Fibroblast of skin of right biceps (primary cell): Measurements from ENCODE around the gene DXO.
A peak's percentile ranks its signal among the peaks of the same experiment; 100 is the strongest.
"Not testable (repeated sequence)": the region's sequence is repeated elsewhere in the genome, so short reads cannot be mapped to it uniquely, and the experiment has no call there.

ENCODE experiments used
- DNase-seq: peaks from one replicate; pipeline ENCODE4 v3.0.0-alpha.2; 2013

The DXO gene

DNA sequence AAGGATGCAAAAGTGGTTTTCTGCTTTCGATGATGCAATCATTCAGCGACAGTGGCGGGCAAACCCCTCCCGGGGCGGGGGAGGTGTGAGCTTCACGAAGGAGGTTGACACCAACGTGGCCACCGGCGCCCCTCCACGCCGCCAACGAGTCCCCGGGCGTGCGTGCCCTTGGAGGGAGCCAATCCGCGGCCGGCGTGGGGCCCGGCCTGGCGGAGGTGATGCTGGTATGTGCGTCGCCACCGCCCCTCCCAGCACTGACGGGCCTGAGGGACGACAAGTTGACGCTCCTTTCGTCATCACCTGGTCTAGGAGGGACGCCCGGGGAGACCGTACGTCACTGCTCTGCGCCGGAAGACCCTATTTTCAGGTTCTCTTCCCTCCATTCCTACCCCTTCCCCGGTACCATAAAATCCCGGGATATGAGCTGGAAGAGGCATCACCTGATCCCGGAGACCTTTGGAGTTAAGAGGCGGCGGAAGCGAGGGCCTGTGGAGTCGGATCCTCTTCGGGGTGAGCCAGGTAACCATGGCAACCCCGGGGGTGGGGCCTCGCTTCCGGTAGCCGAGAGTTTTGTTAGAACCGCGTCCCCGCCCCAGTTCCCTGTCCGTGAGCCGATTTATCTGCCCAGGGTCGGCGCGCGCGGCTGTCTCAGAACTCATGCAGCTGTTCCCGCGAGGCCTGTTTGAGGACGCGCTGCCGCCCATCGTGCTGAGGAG, at the start of gene DXO:
Gene DXO, minus strand, starts transcription at position 146 of the 716 bp plus-strand sequence. CDS start 463 bp downstream, outside the sequence.
- DNase-seq: peak; percentile 99

DNA sequence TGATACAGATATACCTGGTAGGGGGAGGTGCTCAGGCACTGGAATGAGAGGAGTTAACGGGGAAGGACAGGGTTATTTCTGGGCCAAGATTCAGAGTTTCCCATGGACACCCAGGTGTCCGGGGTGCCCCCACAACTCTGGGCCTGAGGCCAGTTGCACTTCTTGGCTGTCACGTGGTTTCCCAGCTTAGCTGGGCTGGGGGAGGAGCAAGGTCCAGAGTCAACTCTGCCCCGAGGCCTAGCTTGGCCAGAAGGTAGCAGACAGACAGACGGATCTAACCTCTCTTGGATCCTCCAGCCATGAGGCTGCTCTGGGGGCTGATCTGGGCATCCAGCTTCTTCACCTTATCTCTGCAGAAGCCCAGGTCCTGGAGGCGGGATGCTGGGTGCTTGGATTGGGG, 42.6 kb upstream of the DXO start, which contains the start of gene C4B:
Gene C4B, plus strand, starts transcription at position 249 of the 400 bp plus-strand sequence. Its CDS starts 51 bp downstream, at position 300.
- DNase-seq: not testable (repeated sequence)

DNA sequence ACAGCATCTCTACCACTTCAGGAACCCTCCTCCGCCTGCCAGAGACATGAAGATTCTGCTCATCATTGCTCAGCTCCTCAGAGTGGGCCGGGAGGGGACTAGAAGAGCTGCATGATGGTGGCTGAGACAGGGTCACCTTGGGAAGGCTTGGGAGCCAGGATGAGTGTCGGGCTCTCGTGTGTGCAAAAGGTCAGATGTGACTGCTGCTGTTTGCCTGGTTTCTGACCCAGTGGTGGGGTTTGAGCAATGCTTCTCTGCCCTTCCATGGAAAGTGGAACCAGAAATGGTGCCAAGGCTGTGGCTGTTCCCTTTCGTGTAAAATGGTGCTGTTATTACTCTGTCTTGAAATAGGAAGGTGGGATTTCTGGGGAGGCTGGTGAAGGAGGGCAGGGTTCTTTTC, 41.8 kb upstream of the DXO start:
- not testable (repeated sequence) for DNase-seq

DNA sequence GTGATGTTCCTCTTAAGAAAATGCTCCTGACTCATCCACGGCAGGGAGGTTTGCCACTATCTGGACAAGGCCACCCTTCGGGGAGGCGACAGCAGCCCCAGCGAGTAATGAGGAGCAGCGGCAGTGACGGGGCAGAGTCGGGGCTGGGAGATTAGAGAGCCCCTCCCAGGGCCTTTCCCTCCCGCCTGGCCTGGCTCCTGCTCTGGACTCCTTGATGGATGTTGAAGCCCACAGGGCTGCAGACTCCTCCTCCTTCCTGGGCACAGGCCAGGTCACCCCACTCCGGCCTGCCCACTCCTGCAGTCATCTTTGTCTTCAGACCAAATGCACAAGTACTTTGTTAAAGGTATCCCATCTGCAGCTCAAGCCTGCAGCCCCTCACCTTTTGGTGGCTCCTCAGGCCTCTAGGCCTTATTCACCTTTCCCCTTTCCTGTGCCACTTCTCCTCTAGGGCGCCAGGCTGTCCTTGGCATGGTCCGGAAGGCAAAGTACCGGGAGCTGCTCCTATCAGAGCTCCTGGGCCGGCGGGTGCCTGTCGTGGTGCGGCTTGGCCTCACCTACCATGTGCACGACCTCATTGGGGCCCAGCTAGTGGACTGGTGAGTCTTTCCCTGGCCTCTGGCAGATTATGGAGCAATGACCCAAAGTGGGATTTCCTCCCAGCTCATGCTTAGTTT, 41.1 kb upstream of the DXO start:
- DNase-seq: not testable (repeated sequence)

DNA sequence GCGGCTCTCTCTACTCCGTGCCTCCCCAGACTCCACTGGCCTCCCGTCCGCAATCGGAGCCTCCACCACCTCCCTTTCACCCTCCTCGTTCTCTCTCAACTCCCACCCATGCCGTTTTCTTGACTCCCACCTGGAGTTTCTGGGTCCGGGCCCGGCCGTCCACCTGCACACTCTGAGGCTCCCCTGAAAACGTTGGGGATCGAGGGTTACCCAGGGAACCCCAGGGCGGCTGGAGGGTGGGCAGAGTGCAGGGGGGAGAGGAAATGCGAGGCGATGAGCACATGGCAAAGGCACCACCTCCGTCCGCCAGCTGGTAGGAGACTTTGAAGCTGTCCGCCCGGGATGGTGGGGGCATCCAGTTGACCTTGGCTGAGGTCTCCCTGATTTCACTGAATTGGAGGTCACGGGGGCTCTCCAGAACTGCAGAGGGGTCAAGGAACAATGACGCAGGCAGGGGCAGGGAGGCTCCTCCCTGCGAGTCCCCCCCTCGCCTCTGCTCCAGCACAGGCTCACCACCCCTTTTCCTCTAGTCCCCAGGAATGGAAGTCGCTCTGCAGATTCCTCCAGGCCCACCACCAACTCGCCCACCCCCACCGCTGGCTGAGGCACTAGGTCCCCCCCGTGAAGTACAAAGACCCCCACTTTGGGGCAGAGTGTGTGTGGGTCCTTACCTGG, 39.1 kb upstream of the DXO start:
- not testable (repeated sequence) for DNase-seq

DNA sequence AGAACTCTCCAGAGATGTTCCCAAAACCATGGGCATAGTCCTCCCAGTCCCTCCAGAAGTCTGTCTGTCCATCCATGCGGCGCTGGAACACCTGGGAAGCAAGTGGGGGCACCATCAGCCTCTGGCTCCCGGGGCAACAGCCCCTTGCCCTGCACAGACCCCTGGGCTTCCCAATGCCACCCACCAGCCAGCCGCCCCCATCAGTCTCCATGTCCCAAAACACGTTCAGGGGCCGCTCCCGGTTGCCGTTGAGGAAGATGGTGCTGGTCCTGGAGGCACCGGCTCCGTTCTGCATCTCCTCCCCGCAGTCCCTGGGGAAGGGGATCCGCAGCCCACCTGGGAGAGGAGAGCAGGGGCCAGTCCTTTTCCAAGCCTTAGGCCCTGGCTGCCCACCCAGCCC, 37.6 kb upstream of the DXO start:
- not testable (repeated sequence) for DNase-seq

DNA sequence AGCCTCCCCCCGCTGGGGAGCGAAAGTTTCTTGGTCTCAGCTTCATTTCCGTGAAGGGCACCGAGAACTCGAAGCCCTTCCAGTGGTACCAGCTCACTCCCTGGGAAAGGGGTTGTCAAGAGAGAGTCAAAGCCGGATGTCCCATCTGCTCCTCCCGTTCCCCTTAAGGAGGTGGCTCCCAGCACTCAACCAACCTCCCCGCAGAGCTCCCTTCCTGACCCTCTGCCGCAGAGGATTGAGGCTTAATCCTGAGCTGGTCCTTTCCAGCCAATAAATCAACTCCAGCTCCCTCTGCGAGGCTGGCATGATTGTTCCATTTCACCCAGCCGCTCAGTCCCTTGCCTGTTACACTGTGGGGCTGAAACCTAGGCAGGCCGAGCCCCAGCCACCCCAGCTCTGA, 36.7 kb upstream of the DXO start:
- not testable (repeated sequence) for DNase-seq

DNA sequence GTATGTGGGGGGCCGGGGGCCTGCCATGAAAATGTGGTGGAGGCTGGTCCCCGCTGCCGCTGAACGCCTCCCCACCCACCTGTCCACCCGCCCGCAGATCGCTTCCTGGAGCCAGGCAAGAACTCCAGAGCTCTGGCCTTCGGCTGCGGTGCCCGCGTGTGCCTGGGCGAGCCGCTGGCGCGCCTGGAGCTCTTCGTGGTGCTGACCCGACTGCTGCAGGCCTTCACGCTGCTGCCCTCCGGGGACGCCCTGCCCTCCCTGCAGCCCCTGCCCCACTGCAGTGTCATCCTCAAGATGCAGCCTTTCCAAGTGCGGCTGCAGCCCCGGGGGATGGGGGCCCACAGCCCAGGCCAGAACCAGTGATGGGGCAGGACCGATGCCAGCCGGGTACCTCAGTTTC, 36.1 kb upstream of the DXO start:
- DNase-seq: not testable (repeated sequence)

DNA sequence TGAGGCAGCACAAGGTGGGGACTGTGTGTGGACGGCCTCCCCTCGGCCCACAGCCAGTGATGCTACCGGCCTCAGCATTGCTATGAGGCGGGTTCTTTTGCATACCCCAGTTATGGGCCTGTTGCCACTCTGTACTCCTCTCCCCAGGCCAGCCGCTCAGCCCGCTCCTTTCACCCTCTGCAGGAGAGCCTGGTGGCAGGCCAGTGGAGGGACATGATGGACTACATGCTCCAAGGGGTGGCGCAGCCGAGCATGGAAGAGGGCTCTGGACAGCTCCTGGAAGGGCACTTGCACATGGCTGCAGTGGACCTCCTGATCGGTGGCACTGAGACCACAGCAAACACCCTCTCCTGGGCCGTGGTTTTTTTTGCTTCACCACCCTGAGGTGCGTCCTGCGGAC, 35.1 kb upstream of the DXO start:
- not testable (repeated sequence) for DNase-seq

DNA sequence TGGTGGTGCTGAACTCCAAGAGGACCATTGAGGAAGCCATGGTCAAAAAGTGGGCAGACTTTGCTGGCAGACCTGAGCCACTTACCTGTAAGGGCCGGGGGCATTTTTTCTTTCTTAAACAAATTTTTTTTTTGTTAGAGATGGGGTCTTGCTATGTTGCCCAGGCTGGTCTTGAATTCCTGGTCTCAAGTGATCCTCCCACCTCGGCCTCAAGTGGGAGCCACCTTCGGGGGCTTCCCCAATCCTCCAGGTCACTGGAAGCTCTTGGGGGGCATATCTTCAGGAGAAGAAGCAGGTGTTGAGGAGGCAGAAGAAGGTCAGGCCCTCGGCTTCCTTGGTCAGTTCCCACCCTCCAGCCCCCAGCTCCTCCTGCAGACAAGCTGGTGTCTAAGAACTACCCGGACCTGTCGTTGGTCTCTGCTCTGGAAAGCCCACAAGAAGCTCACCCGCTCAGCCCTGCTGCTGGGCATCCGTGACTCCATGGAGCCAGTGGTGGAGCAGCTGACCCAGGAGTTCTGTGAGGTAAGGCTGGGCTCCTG, 34.1 kb upstream of the DXO start:
- DNase-seq: not testable (repeated sequence)

DNA sequence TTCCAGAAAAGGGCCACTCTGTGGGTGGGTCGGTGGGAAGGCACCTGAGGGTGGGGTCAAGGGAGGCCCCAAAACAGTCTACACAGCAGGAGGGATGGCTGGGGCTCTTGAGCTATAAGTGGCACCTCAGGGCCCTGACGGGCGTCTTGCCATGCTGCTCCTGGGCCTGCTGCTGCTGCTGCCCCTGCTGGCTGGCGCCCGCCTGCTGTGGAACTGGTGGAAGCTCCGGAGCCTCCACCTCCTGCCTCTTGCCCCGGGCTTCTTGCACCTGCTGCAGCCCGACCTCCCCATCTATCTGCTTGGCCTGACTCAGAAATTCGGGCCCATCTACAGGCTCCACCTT, 33.6 kb upstream of the DXO start:
- DNase-seq: not testable (repeated sequence)

DNA sequence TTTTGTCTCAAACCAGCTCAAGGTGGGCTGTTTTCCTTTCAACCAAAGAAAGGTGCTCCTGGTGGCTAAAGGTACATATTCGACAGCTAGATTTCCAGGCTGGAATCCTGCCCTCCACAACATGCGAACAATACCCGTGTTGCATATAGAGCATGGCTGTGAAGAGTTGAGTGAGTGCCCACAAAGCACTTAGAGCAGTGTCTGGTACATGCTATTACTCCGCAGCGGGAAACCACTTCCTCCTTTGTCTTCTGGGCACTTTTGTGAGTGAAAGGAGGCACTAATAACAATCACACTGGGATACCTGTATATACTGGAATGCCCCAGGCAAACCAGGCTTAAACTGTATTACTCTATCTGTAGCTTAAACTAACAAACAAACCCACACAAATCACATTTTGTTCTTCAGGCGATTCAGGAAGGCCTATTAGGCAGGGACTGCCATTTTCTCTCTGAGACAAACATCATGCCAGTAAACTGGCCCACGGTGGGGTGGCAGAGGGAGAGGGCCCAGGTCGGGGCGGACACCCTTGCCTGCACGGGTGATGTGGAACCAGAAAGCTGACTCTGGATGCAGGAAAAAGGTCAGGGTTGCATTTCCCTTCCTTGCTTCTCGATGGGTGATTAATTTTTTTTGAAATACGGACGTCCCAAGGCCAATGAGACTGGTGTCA, 33.1 kb upstream of the DXO start:
- DNase-seq: not testable (repeated sequence)

DNA sequence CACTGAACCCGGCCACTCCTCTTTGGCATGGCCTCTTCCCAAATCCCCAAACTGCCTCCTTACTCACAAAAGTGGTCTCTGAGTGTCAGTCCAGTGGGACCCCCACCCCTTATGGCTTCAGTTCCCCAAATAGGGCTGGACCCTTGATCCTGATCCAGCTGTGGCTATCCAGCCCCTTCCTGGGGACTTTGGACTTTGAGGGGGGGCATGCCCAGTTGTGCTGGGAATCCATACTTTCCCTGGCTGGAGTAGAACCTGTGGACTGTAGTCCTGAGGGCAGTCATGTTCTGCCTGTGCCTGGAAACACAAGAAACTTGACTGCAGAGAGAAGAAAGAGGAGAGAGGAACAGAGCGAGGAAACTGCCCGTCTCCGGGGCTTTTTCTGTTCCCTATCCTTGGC, 32.5 kb upstream of the DXO start:
- DNase-seq: not testable (repeated sequence)

DNA sequence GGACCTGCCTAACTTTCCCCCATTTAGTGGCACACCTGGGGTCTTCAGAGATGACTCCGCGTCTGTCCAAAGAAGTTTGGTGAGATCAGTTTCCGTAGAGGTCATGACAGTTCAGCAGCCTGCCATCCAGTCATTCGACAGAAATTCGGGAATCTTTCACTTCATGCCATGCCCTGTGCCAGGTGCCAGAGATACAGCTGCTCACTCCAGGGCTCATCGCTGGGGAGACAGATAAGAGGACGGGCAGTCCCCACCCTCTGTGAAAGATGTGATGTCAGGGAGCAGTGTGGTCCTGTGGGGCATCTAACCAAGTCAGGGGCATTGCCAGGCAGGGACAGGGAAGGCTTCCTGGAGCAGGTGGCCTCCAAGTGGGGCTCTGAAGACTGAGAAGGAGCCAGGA, 31.4 kb upstream of the DXO start:
- not testable (repeated sequence) for DNase-seq

DNA sequence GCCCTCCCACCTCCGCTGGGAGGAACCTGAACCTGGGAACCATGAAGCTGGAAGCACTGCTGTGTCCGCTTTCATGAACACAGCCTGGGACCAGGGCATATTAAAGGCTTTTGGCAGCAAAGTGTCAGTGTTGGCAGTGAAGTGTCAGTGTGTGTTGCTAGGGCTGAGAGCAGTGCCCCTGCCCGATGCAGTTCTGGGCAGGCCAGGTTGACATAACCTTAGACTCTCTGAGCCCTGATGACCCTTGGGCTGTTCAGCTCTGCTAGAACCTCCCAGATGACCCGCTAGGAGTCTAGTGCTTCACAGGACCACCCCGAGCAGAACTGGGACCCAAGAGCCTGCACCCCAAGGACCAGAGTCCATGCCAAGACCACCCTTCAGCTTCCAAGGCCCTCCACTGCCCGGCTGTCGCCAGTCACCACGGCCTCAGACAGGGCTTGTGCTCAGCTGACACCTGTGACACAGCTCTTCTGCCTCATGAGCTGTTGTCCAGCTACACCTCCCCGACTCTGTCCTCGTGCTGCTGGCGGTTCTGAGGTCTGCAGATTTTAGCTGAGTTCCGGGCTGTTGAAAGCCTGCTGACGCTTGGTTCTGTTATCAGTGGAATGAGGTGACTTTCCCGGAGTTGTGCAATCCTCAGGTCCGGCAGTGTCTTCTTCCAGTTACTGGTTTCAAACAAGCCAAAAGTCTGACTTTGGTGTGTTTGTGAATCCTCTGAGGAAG, 30.8 kb upstream of the DXO start:
- not testable (repeated sequence) for DNase-seq

DNA sequence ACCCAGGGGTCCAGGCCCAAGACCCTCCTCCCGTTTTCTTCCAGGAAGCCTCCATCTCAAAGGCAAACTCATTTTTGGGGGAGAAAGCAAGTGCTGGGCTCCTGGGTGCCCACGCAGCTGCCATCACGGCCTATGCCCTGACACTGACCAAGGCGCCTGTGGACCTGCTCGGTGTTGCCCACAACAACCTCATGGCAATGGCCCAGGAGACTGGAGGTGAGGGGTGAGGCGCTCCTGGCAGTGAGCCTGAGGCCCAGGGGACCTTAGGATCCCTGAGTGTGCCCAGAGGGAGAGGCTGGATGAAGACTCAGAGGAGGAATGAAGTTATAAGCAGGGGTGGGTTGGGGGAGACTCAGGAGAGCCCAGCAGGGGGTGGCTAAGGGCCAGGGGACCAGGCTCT, 24.4 kb upstream of the DXO start:
- DNase-seq: not testable (repeated sequence)

DNA sequence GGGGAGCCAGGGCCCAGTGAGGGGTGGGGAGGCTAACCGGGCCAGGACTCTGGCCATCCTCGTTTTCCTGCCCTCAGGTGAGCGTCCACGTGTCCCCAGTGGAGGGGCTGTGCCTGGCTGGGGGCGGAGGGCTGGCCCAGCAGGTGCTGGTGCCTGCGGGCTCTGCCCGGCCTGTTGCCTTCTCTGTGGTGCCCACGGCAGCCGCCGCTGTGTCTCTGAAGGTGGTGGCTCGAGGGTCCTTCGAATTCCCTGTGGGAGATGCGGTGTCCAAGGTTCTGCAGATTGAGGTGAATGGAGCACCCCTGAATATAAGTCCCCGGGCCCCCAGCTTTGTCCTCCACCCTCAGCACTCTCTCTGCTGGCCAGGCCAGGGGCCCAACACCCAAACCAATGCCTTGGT, 22.5 kb upstream of the DXO start:
- DNase-seq: not testable (repeated sequence)

DNA sequence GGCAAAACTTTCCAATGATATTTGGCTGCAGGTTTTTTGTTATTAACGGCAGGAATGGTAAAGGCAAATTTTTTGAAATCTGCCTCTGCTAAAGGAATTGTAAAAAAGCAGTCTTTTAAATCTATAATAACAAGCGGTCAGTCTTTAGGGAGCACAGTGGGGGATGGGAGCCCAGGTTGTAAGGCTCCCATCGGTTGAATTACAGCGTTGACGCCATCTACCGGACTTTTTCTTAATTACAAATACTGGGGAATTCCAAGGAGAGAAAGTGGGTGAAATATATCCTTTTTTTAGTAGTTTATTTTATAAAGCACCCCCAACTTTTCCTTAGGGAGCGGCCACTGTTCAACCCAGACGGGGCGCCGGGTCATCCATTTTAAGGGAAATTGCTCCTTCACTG, 17.4 kb upstream of the DXO start:
- not testable (repeated sequence) for DNase-seq

DNA sequence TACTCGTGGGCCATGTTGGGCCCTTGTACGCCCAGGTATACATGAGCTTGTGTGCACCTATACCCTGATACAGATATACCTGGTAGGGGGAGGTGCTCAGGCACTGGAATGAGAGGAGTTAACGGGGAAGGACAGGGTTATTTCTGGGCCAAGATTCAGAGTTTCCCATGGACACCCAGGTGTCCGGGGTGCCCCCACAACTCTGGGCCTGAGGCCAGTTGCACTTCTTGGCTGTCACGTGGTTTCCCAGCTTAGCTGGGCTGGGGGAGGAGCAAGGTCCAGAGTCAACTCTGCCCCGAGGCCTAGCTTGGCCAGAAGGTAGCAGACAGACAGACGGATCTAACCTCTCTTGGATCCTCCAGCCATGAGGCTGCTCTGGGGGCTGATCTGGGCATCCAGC, 9.8 kb upstream of the DXO start, which contains the start of gene C4A:
Gene C4A, plus strand, starts transcription at position 314 of the 400 bp plus-strand sequence. Its CDS starts 51 bp downstream, at position 365.
- DNase-seq: not testable (repeated sequence)

DNA sequence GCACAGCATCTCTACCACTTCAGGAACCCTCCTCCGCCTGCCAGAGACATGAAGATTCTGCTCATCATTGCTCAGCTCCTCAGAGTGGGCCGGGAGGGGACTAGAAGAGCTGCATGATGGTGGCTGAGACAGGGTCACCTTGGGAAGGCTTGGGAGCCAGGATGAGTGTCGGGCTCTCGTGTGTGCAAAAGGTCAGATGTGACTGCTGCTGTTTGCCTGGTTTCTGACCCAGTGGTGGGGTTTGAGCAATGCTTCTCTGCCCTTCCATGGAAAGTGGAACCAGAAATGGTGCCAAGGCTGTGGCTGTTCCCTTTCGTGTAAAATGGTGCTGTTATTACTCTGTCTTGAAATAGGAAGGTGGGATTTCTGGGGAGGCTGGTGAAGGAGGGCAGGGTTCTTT, 9.1 kb upstream of the DXO start:
- not testable (repeated sequence) for DNase-seq

DNA sequence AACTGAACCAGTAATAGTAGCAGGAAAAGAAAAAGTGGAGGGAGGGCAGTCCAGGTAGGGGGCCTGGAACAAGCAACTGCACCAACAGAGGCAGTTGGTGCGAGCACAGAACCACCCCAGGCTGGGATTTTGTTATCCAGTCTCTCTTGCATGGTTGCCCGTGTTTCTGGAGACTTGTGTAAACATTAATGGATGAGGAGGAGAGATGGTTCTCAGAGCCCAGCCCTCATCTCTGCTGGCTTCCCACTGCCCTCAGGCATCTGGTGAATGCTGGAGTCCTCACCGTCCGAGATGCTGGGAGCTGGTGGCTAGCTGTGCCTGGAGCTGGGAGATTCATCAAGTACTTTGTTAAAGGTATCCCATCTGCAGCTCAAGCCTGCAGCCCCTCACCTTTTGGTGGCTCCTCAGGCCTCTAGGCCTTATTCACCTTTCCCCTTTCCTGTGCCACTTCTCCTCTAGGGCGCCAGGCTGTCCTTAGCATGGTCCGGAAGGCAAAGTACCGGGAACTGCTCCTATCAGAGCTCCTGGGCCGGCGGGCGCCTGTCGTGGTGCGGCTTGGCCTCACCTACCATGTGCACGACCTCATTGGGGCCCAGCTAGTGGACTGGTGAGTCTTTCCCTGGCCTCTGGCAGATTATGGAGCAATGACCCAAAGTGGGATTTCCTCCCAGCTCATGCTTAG, 8.4 kb upstream of the DXO start:
- not testable (repeated sequence) for DNase-seq
